CD4-positive, alpha-beta T cell treated with Interleukin-15 for 1 hour (primary cell): ENCODE results near the gene IGFBPL1.
A peak's percentile ranks its signal among the peaks of the same experiment; 100 is the strongest.
"Not testable (repeated sequence)": the region's sequence is repeated elsewhere in the genome, so short reads cannot be mapped to it uniquely, and the experiment has no call there.

Experiments
- DNase-seq: peaks from one replicate; pipeline ENCODE4 v3.0.0-alpha.2; 2020

The IGFBPL1 gene

DNA sequence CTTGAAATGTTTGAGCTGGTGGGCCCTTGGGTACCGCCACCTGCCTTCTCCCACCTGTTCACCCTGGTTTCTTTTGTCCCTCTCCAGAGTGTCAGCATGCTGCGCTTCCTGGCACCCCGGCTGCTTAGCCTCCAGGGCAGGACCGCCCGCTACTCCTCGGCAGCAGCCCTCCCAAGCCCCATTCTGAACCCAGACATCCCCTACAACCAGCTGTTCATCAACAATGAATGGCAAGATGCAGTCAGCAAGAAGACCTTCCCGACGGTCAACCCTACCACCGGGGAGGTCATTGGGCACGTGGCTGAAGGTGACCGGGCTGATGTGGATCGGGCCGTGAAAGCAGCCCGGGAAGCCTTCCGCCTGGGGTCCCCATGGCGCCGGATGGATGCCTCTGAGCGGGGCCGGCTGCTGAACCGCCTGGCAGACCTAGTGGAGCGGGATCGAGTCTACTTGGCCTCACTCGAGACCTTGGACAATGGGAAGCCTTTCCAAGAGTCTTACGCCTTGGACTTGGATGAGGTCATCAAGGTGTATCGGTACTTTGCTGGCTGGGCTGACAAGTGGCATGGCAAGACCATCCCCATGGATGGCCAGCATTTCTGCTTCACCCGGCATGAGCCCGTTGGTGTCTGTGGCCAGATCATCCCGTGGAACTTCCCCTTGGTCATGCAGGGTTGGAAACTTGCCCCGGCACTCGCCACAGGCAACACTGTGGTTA is 28.4 kb downstream of the IGFBPL1 start:
- DNase-seq, result no peak

GRCh38 chr9:38394416-38394815 is 29.8 kb downstream of the IGFBPL1 start:
- no peak for DNase-seq

DNA sequence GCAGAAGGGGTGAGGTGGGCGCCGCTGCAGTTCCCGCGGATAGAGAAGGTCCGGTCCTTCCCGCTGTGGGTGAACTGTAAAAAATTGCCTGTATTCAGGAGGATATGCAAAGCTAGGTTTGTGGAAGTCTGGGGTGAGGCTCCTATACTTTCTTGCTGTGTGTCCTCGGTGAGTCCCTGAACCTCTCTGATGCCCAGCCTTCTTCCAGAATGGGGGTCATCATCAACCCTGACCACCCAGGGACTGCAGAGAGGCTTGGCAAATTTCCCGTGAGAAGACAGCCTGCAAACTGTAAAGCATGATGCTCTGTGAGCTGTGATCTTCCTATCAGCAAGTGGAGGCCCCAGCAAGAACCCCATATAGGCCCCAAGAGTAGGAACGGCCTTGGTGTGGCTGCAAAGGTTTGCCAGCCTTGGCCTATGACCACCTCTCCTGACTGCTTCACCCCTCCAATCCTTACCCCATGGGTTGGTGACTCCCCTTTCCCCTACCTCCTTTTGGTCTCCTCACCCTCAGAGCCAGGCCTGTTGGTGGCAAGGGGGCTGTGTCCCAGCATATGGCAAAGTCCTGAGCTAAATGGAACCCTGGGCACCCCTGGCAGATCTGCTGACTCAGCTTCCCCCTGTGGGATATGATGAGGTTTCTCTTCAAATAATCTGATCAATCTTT is 31.0 kb downstream of the IGFBPL1 start:
- DNase-seq, result no peak

GRCh38 chr9:38392235-38393127 is 31.8 kb downstream of the IGFBPL1 start, which contains the start of gene ALDH1B1:
ALDH1B1 (plus strand) TSS chr9:38392702; CDS start chr9:38395749, 3,047 bp downstream.
- peak; percentile 71 for DNase-seq

DNA sequence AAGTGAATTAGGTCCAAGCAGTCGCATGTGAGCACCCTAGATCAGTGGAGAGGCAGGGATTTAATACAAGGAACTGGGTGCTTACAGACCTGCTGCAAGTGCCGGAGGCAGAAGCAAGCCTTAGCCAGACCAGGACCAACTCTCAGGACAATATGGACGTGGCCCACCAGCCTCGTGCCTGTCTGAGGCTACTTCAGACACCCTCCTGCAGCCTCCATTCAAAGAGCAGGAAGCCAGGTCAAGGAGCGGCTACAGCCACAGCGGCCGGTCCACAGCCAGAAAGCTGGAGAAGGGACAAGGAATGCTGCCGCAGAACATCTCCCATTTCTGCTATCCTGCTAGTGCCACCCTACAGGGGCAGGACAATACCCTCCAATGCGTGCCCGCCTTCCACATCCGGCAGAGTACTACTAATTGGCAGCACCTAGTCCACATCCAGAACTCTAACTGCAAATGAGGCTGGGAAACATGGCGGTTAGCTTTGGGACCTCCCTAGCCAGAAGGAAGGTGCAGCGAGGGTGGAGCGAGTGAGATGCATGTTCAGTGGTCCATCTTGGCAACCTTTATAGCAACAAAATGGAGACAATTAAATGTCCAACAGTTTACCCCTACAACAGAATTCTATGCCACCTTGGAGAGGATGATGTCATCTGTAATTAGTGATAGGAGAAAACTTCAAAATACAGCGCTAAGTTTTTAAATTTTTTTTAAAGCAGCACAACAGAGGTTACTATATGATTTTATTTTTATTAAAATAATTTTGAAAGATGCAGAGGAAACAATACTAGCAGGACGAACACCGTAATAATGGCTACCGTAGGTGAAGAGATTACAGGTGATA is 32.8 kb downstream of the IGFBPL1 start:
- DNase-seq, result no peak

DNA sequence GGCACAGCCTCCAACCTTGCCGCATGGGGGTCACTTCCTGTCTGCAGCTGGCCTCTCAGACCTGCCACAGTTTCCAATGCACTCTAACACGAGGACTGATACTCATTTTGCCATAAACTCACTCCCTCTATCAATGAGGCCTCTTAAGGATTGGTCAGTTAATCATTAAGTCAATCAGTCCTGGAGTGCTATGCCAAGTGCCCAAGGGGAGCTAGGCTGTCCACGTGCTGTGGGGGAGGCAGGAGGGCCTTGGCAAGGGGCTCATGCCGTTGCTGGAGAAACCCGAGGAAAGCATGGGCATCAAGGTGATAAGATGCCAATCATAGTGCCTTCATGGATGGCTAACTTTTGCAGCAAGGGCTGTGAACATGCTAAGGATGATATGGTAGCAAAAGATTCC is 33.4 kb downstream of the IGFBPL1 start:
- DNase-seq, result no peak

DNA sequence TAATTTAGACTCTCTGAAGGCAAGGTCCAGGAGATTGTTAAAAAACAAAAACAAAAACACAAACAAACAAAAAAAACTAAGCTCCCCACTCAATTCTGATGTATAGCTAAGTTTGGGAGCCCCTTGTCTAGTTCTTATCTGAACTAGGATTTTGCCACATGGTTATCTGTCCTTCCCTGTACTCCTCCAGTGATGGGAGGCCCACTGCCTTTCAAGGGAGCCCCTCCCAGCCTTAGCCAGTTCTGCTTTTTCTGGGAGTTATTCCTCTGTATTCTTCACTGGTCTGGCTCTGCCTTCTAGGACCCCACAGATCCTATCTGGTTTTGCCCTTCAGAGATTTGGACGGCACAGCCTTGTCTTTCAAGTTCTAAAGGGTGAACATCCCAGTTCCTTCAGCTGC is 33.8 kb downstream of the IGFBPL1 start:
- no peak for DNase-seq

- no peak for DNase-seq
These were observed 34.9 kb downstream of the IGFBPL1 start for GRCh38 chr9:38389313-38389712.

GRCh38 chr9:38388283-38389223 is 35.7 kb downstream of the IGFBPL1 start:
- no peak for DNase-seq

- DNase-seq, result no peak
These were observed 36.5 kb downstream of the IGFBPL1 start for GRCh38 chr9:38387751-38388150.

GRCh38 chr9:38387066-38387465 is 37.2 kb downstream of the IGFBPL1 start:
- DNase-seq, result no peak

GRCh38 chr9:38386319-38386895 is 37.8 kb downstream of the IGFBPL1 start:
- DNase-seq, result no peak

DNA sequence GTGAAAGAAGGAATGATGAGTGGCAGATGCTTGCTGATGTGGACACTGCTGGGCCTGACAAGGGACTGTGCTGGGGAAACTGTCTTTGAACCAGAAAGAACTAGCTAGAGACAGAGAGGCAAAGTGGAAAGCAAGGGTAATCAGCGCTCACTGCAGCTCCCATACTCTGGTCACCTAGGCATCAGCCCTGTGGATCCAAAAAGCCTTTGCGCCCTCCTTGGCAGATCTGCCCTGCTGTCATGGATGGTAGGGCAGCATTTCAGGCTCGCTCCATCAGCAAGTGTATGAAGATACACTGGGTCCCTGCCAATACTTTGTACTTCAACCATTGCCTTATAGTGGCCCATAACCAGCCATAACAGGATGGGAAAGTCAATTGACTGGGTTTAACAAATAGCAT is 38.4 kb downstream of the IGFBPL1 start:
- no peak for DNase-seq

GRCh38 chr9:38384990-38385848 is 39.0 kb downstream of the IGFBPL1 start:
- no peak for DNase-seq

- DNase-seq, result no peak
These were observed 42.1 kb downstream of the IGFBPL1 start for GRCh38 chr9:38382141-38382540.

- DNase-seq, result no peak
These were observed 43.3 kb downstream of the IGFBPL1 start for GRCh38 chr9:38380872-38381534.

- DNase-seq, result no peak
These were observed 43.9 kb downstream of the IGFBPL1 start for GRCh38 chr9:38380230-38380871.

GRCh38 chr9:38377336-38378083 is 46.7 kb downstream of the IGFBPL1 start:
- not testable (repeated sequence) for DNase-seq
